Measurements from ENCODE around the gene ZSCAN10. TPM values are rescaled to one million over a fixed set of nuclear protein-coding genes. Genes with fewer than 3 reads are reported as not detected.

The ZSCAN10 gene
- total RNA-seq, 2 experiments from 2014 or later = 0.36 to 0.56 TPM

- ChIA-PET CTCF (interaction anchor here (0.9 to 3.5 kb wide), 4 partner anchors 28 to 49 kb away, joined by 3 to 22 read pairs (median 9); no protein-coding TSS in a partner anchor), POLR2A (interaction anchor here (0.6 to 9.3 kb wide), 12 partner anchors 8 to 61 kb away, joined by 3 to 91 read pairs (median 3); partner anchors contain the start of genes IL32 and ZNF205)
- H3K9me3 ChIP-seq (ENCODE audit: control insufficient read depth in 1 of 2, insufficient read depth in 1 of 2, low read length in 2 of 2) = no peaks in the 10 kb centered on the region
- Mint-ChIP-seq H3K27ac (peak overlapping the region; percentile 74), H3K4me1 (ENCODE audit: low read depth) (peaks cover 70% of the 10 kb centered on the region), H3K36me3 (ENCODE audit: low read depth) (no peaks in the 10 kb centered on the region), H3K9me3 (no peaks in the 10 kb centered on the region), H3K27me3 (no peaks in the 10 kb centered on the region), H3K4me3 (peak overlapping the region; percentile 93)
- peaks cover 44% of the 10 kb centered on the region for H3K4me1 ChIP-seq (ENCODE audit: insufficient read depth, low read length)
- H3K27me3 ChIP-seq (ENCODE audit: control insufficient read depth in 1 of 2, insufficient read depth in 2 of 2, low read length in 2 of 2) = no peaks in the 10 kb centered on the region
- H3K4me3 ChIP-seq (ENCODE audit: low read length) = peak overlapping the region; percentile 40
- H3K36me3 ChIP-seq (ENCODE audit: insufficient read depth, low read length) = no peaks in the 10 kb centered on the region
- H3K27ac ChIP-seq (ENCODE audit: low read depth in 1 of 2, low read length in 2 of 2) = no peak overlapping the region
- ATAC-seq (ENCODE audit: poor library complexity) = peak; percentile 28
- TF ChIP-seq, protein P1, sequence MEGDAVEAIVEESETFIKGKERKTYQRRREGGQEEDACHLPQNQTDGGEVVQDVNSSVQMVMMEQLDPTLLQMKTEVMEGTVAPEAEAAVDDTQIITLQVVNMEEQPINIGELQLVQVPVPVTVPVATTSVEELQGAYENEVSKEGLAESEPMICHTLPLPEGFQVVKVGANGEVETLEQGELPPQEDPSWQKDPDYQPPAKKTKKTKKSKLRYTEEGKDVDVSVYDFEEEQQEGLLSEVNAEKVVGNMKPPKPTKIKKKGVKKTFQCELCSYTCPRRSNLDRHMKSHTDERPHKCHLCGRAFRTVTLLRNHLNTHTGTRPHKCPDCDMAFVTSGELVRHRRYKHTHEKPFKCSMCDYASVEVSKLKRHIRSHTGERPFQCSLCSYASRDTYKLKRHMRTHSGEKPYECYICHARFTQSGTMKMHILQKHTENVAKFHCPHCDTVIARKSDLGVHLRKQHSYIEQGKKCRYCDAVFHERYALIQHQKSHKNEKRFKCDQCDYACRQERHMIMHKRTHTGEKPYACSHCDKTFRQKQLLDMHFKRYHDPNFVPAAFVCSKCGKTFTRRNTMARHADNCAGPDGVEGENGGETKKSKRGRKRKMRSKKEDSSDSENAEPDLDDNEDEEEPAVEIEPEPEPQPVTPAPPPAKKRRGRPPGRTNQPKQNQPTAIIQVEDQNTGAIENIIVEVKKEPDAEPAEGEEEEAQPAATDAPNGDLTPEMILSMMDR (IDR thresholded peaks at IDR 0.05) = peak; percentile 78
- intact Hi-C loops (cut with DNase I, micrococcal nuclease) = loop anchor here in 1 of 2 experiments (2.0 kb wide), 2 partner anchors 34 to 42 kb away; partner anchors contain the start of gene ZNF213
- DNase-seq = peak in 9 of 14 experiments; percentile 24 to 84 (median 44)
Measured at GRCh38 chr16:3101018-3101840, 2.1 kb upstream of the ZSCAN10 start.

- Histone ChIP-seq H3K36me3 (ENCODE audit: insufficient read depth, low read length) (no peaks in the 10 kb centered on the region), H3K27me3 (ENCODE audit: control insufficient read depth in 1 of 2, insufficient read depth in 2 of 2, low read length in 2 of 2) (no peaks in the 10 kb centered on the region), H3K27ac (ENCODE audit: low read depth in 1 of 2, low read length in 2 of 2) (peak overlapping the region in 1 of 2 donors; percentile 18), H3K9me3 (ENCODE audit: control insufficient read depth in 1 of 2, insufficient read depth in 1 of 2, low read length in 2 of 2) (no peaks in the 10 kb centered on the region), H3K4me3 (ENCODE audit: low read length) (peak overlapping the region; percentile 48), H3K4me1 (ENCODE audit: insufficient read depth, low read length) (peaks cover 49% of the 10 kb centered on the region)
- intact Hi-C loops (cut with DNase I, micrococcal nuclease) = loop anchor here (2.0 kb wide), 3 partner anchors 23 to 41 kb away; partner anchors contain the start of gene ZNF213 (in 1 of the 2)
- no peaks in the 10 kb centered on the region for H3K9me3 Mint-ChIP-seq
- CTCF ChIA-PET = interaction anchor here (0.5 to 3.7 kb wide), 5 partner anchors 19 to 75 kb away, joined by 3 to 30 read pairs (median 4); no protein-coding TSS in a partner anchor
- POLR2A ChIA-PET = interaction anchor here (0.6 to 9.3 kb wide), 9 partner anchors 18 to 59 kb away, joined by 3 to 91 read pairs (median 6); partner anchors contain the start of gene IL32
- TF ChIP-seq, protein P1 (IDR thresholded peaks at IDR 0.05) = no peak
- ATAC-seq (ENCODE audit: poor library complexity) (peak; percentile 82), DNase-seq (peak; percentile 78 to 97 (median 88))
- H3K27ac Mint-ChIP-seq = peak overlapping the region; percentile 68
- no peaks in the 10 kb centered on the region for H3K27me3 Mint-ChIP-seq
- H3K4me1 Mint-ChIP-seq (ENCODE audit: low read depth) = peaks cover 71% of the 10 kb centered on the region
- H3K4me3 Mint-ChIP-seq = peak overlapping the region; percentile 82
- H3K36me3 Mint-ChIP-seq (ENCODE audit: low read depth) = no peaks in the 10 kb centered on the region
Measured at GRCh38 chr16:3099732-3100499, 822 bp upstream of the ZSCAN10 start.

- ChIA-PET CTCF (interaction anchor here (0.5 to 3.7 kb wide), 4 partner anchors 30 to 75 kb away, joined by 3 to 30 read pairs (median 10); no protein-coding TSS in a partner anchor), POLR2A (interaction anchor here (1.3 to 9.3 kb wide), 8 partner anchors 18 to 40 kb away, joined by 3 to 91 read pairs (median 8); partner anchors contain the start of genes IL32 and ZNF213)
- H3K27me3 Mint-ChIP-seq = no peaks in the 10 kb centered on the region
- peaks cover 73% of the 10 kb centered on the region for H3K4me1 Mint-ChIP-seq (ENCODE audit: low read depth)
- TF ChIP-seq, protein P1 (IDR thresholded peaks at IDR 0.05) = no peak
- H3K4me3 Mint-ChIP-seq = no peak overlapping the region
- ATAC-seq (ENCODE audit: poor library complexity) (no peak), DNase-seq (no peak)
- no peak overlapping the region for H3K27ac Mint-ChIP-seq
- peak overlapping the region in 1 of 2 donors; percentile 18 for H3K27ac ChIP-seq (ENCODE audit: low read depth in 1 of 2, low read length in 2 of 2)
- no peaks in the 10 kb centered on the region for H3K9me3 ChIP-seq (ENCODE audit: control insufficient read depth in 1 of 2, insufficient read depth in 1 of 2, low read length in 2 of 2)
- H3K36me3 Mint-ChIP-seq (ENCODE audit: low read depth) = no peaks in the 10 kb centered on the region
- H3K36me3 ChIP-seq (ENCODE audit: insufficient read depth, low read length) = no peaks in the 10 kb centered on the region
- no peaks in the 10 kb centered on the region for H3K9me3 Mint-ChIP-seq
- H3K4me3 ChIP-seq (ENCODE audit: low read length) = no peak overlapping the region
- H3K27me3 ChIP-seq (ENCODE audit: control insufficient read depth in 1 of 2, insufficient read depth in 2 of 2, low read length in 2 of 2) = no peaks in the 10 kb centered on the region
- peaks cover 55% of the 10 kb centered on the region for H3K4me1 ChIP-seq (ENCODE audit: insufficient read depth, low read length)
- intact Hi-C loops (cut with DNase I, micrococcal nuclease) = loop anchor here in 1 of 2 experiments (2.0 kb wide), 1 partner anchor 23 kb away; no protein-coding TSS in a partner anchor
Measured at GRCh38 chr16:3099395-3099731, 269 bp upstream of the ZSCAN10 start.
